ENCODE data around the gene NUDT22. TPM values are rescaled to one million over a fixed set of nuclear protein-coding genes. Genes with fewer than 3 reads are reported as not detected.

Gene NUDT22
- total and polyA plus RNA-seq, 2 donors (not counting 1 experiment from before 2014, with no cell fraction given): 104 to 139 TPM

DNA sequence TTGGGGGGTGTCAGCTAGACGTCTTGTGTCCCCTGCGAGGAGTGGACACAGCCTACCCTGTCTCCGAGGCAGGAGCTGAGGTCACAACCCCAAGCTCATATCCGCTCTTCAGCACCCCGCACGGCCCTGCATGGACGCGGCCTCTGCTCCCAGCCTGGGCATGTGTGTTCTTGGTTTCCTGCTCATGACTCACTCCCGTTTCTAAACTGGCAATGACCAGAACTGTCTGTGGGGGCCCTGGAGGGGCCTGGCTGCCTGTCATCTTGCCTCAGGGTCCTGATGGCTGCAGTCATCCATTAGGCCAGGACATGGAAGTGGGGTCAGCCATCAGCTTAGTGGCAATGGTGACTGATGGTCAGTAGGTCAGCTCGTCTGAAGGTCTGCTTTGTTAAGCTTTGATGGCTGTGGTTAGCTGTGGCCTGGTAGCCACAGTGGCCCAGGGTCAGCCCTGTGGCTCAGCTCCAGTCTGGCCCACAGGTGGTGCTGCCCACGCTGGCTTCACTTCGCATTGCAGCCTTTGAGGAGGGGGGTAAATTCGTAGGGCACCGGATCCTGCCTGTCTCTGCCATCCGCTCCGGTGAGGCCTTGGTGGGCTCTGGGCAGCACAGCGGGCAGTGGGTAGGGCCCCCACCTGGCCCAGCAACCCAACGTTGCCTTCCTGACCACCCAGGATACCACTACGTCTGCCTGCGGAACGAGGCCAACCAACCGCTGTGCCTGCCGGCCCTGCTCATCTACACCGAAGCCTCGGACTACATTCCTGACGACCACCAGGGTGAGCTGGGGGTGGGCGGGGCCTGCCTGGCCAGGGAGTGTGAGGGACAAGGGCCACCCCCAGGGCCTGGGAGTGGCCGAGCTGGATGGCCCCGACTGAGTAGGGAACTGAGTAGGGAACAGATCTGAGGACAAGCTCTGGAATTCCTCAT, 37.2 kb downstream of the NUDT22 start:
- ChIA-PET POLR2A (interaction anchor here (0.6 kb wide), 1 partner anchor 1457 kb away, joined by 4 read pairs; no protein-coding TSS in a partner anchor), CTCF (interaction anchor here (1.2 to 1.4 kb wide), 2 partner anchors 57 to 59 kb away, joined by 3 to 4 read pairs; partner anchors contain the start of gene FERMT3)
- H3K4me3 ChIP-seq (ENCODE audit: control extremely low read depth in 1 of 5, extremely low read depth in 1 of 5, insufficient read depth in 1 of 5, low read depth in 2 of 5, low read length in 4 of 5): no peak overlapping the region
- no peaks in the 10 kb centered on the region for H3K27me3 Mint-ChIP-seq
- H2AFZ ChIP-seq (ENCODE audit: insufficient read depth, low read depth, low read length, poor library complexity, severe bottlenecking): no peak overlapping the region
- H3K9me3 ChIP-seq (ENCODE audit: control extremely low read depth in 1 of 3, control insufficient read depth in 2 of 3, insufficient read depth in 1 of 3, low read length in 2 of 3): no peaks in the 10 kb centered on the region
- H3K4me1 Mint-ChIP-seq: no peaks in the 10 kb centered on the region
- no peak overlapping the region for H3K27ac ChIP-seq (ENCODE audit: low read length in 2 of 2)
- peaks cover 2 to 5% of the 10 kb centered on the region in 2 donors for H3K4me1 ChIP-seq (ENCODE audit: control insufficient read depth in 2 of 2, insufficient read depth in 2 of 2, low read length in 2 of 2)
- ATAC-seq (ENCODE audit: low read depth) (no peak), DNase-seq (no peak)
- H3K27ac Mint-ChIP-seq: no peak overlapping the region
- WGBS (ENCODE audit: insufficient coverage): 93% methylated on average over 27 of the region's 29 CpGs
- H3K27me3 ChIP-seq (replicated peaks in 1 of 4; ENCODE audit: control extremely low read depth in 1 of 4, control insufficient read depth in 3 of 4, insufficient read depth in 4 of 4, low read length in 3 of 4): no peaks in the 10 kb centered on the region
- H4K20me1 ChIP-seq (ENCODE audit: control insufficient read depth, insufficient read depth, low read length, poor library complexity, severe bottlenecking): no peaks in the 10 kb centered on the region
- no peaks in the 10 kb centered on the region for H3K79me2 ChIP-seq (ENCODE audit: control insufficient read depth, insufficient read depth, low read length)
- no peak overlapping the region for H3K4me3 Mint-ChIP-seq
- intact Hi-C loops (cut with micrococcal nuclease): no loop called here
- no peak for TF ChIP-seq EZH2 (IDR thresholded peaks at IDR 0.05; ENCODE audit: borderline replicate concordance, insufficient read depth, low read depth, low read length, poor library complexity, severe bottlenecking)
- TF ChIP-seq, protein P1, sequence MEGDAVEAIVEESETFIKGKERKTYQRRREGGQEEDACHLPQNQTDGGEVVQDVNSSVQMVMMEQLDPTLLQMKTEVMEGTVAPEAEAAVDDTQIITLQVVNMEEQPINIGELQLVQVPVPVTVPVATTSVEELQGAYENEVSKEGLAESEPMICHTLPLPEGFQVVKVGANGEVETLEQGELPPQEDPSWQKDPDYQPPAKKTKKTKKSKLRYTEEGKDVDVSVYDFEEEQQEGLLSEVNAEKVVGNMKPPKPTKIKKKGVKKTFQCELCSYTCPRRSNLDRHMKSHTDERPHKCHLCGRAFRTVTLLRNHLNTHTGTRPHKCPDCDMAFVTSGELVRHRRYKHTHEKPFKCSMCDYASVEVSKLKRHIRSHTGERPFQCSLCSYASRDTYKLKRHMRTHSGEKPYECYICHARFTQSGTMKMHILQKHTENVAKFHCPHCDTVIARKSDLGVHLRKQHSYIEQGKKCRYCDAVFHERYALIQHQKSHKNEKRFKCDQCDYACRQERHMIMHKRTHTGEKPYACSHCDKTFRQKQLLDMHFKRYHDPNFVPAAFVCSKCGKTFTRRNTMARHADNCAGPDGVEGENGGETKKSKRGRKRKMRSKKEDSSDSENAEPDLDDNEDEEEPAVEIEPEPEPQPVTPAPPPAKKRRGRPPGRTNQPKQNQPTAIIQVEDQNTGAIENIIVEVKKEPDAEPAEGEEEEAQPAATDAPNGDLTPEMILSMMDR (IDR thresholded peaks at IDR 0.05): no peak
- H3K9me3 Mint-ChIP-seq (ENCODE audit: insufficient read depth): no peaks in the 10 kb centered on the region
- no peak overlapping the region for H3K9ac ChIP-seq (ENCODE audit: low read length)
- no peaks in the 10 kb centered on the region for H3K36me3 ChIP-seq (replicated peaks in 1 of 2; ENCODE audit: control extremely low read depth in 1 of 2, control insufficient read depth in 1 of 2, extremely low read depth in 1 of 2, insufficient read depth in 2 of 2, low read length in 1 of 2)
- no peak overlapping the region for H3K4me2 ChIP-seq (replicated peaks; ENCODE audit: low read depth, low read length, poor library complexity, severe bottlenecking)

DNA sequence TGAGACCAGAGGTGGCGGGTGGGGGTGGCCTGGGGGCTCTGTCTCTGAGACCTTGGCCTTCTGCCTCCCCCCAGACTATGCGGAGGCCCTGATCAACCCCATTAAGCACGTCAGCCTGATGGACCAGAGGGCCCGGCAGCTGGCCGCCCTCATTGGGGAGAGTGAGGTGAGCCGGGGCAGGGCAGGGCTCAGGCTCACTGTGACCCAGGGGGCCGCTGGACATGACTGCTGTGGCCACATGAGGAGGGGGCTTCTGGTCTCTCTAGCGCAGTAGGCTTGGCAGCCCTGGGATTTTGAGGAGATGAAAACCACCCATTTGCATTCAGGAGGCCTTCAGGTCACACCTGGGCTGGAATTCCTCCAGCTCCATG, 37.9 kb downstream of the NUDT22 start:
- H3K27ac ChIP-seq (ENCODE audit: low read length in 2 of 2): no peak overlapping the region
- H3K27me3 ChIP-seq (replicated peaks in 1 of 4; ENCODE audit: control extremely low read depth in 1 of 4, control insufficient read depth in 3 of 4, insufficient read depth in 4 of 4, low read length in 3 of 4): no peaks in the 10 kb centered on the region
- TF ChIP-seq, protein P1 (IDR thresholded peaks at IDR 0.05): no peak
- no peak for TF ChIP-seq EZH2 (IDR thresholded peaks at IDR 0.05; ENCODE audit: borderline replicate concordance, insufficient read depth, low read depth, low read length, poor library complexity, severe bottlenecking)
- H3K4me2 ChIP-seq (replicated peaks; ENCODE audit: low read depth, low read length, poor library complexity, severe bottlenecking): no peak overlapping the region
- ATAC-seq (ENCODE audit: low read depth) (no peak), DNase-seq (no peak)
- Mint-ChIP-seq H3K4me3 (no peak overlapping the region), H3K9me3 (ENCODE audit: insufficient read depth) (no peaks in the 10 kb centered on the region), H3K27ac (no peak overlapping the region), H3K27me3 (no peaks in the 10 kb centered on the region), H3K4me1 (peaks cover 3% of the 10 kb centered on the region)
- 99% methylated on average over 6 of the region's 8 CpGs for WGBS (ENCODE audit: insufficient coverage)
- no peaks in the 10 kb centered on the region for H3K9me3 ChIP-seq (ENCODE audit: control extremely low read depth in 1 of 3, control insufficient read depth in 2 of 3, insufficient read depth in 1 of 3, low read length in 2 of 3)
- no peak overlapping the region for H2AFZ ChIP-seq (ENCODE audit: insufficient read depth, low read depth, low read length, poor library complexity, severe bottlenecking)
- no peak overlapping the region for H3K9ac ChIP-seq (ENCODE audit: low read length)
- no peak overlapping the region for H3K4me3 ChIP-seq (ENCODE audit: control extremely low read depth in 1 of 5, extremely low read depth in 1 of 5, insufficient read depth in 1 of 5, low read depth in 2 of 5, low read length in 4 of 5)
- ChIA-PET CTCF (interaction anchor here (0.9 to 1.4 kb wide), 3 partner anchors 40 to 60 kb away, joined by 3 to 4 read pairs (median 3); partner anchors contain the start of gene FERMT3), POLR2A (interaction anchor here (0.6 kb wide), 1 partner anchor 1458 kb away, joined by 4 read pairs; no protein-coding TSS in a partner anchor)
- no peaks in the 10 kb centered on the region for H4K20me1 ChIP-seq (ENCODE audit: control insufficient read depth, insufficient read depth, low read length, poor library complexity, severe bottlenecking)
- H3K4me1 ChIP-seq (ENCODE audit: control insufficient read depth in 2 of 2, insufficient read depth in 2 of 2, low read length in 2 of 2): peaks cover 9 to 11% of the 10 kb centered on the region in 2 donors
- no peaks in the 10 kb centered on the region for H3K79me2 ChIP-seq (ENCODE audit: control insufficient read depth, insufficient read depth, low read length)
- no peaks in the 10 kb centered on the region for H3K36me3 ChIP-seq (replicated peaks in 1 of 2; ENCODE audit: control extremely low read depth in 1 of 2, control insufficient read depth in 1 of 2, extremely low read depth in 1 of 2, insufficient read depth in 2 of 2, low read length in 1 of 2)
- intact Hi-C loops (cut with micrococcal nuclease): no loop called here
